ENCODE results near the gene SPANXC. TPM values are rescaled to one million over a fixed set of nuclear protein-coding genes. Genes with fewer than 3 reads are reported as not detected.

Gene SPANXC
- total RNA-seq, 2 donors from 2014 or later: not detected

DNA sequence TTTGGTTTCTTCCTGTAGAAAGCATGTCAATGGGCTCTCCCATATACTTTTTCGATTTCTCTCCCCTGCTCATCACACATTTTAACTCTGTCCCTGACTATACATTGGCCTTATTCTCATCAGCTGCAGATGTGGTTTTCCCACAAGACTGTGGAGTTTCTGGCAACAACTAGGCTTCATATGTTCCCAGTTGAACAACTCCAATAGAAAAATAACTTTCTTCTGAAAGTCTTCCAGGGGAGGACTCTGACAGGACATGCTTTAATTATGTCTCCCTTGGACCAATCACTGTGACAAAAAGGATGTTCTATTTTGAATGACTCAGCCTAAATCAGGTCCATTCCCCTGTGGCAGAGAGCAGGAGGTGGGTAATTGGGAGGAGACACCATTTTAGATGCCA is 28.1 kb downstream of the SPANXC start:
- Histone ChIP-seq H3K36me3 (no peaks in the 10 kb centered on the region), H3K27me3 (no peaks in the 10 kb centered on the region), H3K9me3 (peaks cover 0 to 8% of the 10 kb centered on the region in 2 donors), H3K4me1 (no peaks in the 10 kb centered on the region), H3K4me3 (no peak overlapping the region), H3K27ac (no peak overlapping the region)
- DNase-seq (ENCODE audit: low spot score): no peak
- TF ChIP-seq, protein P1, sequence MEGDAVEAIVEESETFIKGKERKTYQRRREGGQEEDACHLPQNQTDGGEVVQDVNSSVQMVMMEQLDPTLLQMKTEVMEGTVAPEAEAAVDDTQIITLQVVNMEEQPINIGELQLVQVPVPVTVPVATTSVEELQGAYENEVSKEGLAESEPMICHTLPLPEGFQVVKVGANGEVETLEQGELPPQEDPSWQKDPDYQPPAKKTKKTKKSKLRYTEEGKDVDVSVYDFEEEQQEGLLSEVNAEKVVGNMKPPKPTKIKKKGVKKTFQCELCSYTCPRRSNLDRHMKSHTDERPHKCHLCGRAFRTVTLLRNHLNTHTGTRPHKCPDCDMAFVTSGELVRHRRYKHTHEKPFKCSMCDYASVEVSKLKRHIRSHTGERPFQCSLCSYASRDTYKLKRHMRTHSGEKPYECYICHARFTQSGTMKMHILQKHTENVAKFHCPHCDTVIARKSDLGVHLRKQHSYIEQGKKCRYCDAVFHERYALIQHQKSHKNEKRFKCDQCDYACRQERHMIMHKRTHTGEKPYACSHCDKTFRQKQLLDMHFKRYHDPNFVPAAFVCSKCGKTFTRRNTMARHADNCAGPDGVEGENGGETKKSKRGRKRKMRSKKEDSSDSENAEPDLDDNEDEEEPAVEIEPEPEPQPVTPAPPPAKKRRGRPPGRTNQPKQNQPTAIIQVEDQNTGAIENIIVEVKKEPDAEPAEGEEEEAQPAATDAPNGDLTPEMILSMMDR (IDR thresholded peaks at IDR 0.05): no peak

DNA sequence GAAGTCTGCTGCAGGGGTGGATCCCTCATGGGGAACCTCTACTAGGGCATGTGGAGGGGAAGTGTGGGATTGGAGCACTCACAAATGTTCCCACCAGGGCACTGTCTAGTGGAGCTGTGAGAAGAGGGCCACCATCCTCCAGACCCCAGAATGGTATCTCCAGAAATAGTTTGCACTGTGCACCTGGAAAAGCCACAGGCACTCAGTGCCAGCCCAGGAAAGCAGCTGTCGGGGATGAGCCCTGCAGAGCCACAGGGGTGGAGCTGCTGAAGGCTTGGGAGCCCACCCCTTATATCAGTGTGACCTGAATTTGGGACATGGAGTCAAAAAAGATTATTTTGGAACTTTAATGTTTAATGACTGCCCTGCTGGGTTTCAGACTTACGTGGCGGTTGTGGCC is 40.4 kb downstream of the SPANXC start:
- H3K9me3 ChIP-seq: no peaks in the 10 kb centered on the region
- H3K4me3 ChIP-seq: no peak overlapping the region
- no peak for DNase-seq (ENCODE audit: low spot score)
- H3K36me3 ChIP-seq: no peaks in the 10 kb centered on the region
- H3K27ac ChIP-seq: no peak overlapping the region
- TF ChIP-seq, protein P1 (IDR thresholded peaks at IDR 0.05): no peak
- H3K4me1 ChIP-seq: no peaks in the 10 kb centered on the region
- no peaks in the 10 kb centered on the region for H3K27me3 ChIP-seq

Other genes starting within 250 kb of the SPANXC start
- not detected for gene SPANXB1, start 239.9 kb downstream of the SPANXC start, total RNA-seq
- 1 to 10 TPM in 1 of 2 donors, under 1 TPM in 1; 0.89 to 2.5 TPM for gene LDOC1, start 65.4 kb downstream of the SPANXC start, total RNA-seq